Dermis lymphatic vessel endothelial cell (primary cell): ENCODE results near the gene C12orf50. TPM values are rescaled to one million over a fixed set of nuclear protein-coding genes. Genes with fewer than 3 reads are reported as not detected.

Experiments used
- total RNA-seq: library from RNA; depleted of rRNA; stranded (reverse); fragments of >200 nt; gene quantifications from 2 replicates; pipeline ENCODE4 v1.2.1, GENCODE V29; 2014

The C12orf50 gene, protein sequence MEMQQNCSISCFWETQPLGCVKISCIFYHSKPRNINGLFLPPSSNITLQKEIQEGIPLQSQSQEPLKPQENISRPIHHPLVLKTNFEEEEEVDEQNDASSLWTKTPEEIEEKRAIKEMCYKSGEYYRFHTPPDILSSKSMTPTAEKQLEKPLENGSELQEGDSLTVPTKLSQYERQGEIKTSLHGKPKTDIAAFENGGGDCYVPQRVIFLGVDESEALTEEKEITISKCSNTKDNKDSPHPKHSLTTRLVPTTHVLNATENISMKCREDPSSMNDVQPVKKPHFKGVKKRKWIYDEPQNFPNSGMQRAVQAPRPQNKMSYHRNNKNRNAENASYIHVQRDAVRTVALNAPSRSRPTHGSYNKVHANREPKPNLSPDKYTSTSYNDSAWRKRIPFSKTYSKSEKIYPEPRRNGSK
- not detected in 2 replicates for total RNA-seq

DNA sequence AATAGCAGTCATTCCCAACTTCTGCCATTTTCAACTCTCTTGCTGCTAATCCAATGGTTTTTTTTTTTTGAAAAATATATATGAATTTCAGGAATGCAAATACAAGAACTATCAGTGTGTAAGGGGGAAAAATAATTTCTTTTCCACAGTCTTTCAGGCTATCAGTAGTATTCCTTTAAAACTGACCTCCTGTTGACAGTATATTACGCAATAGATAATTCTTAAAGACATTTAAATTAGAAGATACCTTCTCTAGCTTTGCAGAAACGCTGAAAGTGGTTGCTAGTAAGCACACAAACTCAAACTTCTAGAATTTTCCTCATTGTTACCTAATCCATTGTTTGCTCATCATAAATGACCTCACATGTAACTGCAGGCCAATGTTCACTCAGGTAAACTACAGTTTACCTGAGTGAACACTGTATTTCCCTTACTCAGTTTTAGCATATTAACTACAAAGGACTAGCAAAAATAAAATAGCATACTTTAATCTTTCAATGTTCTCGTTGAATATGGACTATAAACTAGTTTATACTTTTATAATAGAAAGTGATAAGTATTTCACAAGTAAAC lies at the start of gene C12orf50:
Gene C12orf50 (minus strand): TSS at position 309 of the 573 bp plus-strand sequence. CDS start 2,439 bp downstream, outside the sequence.

Other genes with a start within 250 kb of the C12orf50 start
- 4.4 and 6.9 TPM in 2 replicates for gene CEP290, start 112.7 kb upstream of the C12orf50 start, total RNA-seq
- 22.0 and 23.5 TPM in 2 replicates for gene TMTC3, start 112.9 kb upstream of the C12orf50 start, total RNA-seq